ENCODE data around the gene C4orf50. TPM values are rescaled to one million over a fixed set of nuclear protein-coding genes. Genes with fewer than 3 reads are reported as not detected.

C4orf50 gene
- total RNA-seq, 4 donors from 2014 or later, result under 0.01 to 0.16 (median under 0.01) TPM

GRCh38 chr4:5867866-5868265 lies 150.4 kb downstream of the C4orf50 start:
- TF ChIP-seq CTCF (IDR thresholded peaks at IDR 0.05; ENCODE audit: low read depth), result no peak

GRCh38 chr4:5866841-5867813 lies 151.1 kb downstream of the C4orf50 start:
- no peak for TF ChIP-seq CTCF (IDR thresholded peaks at IDR 0.05; ENCODE audit: low read depth)

GRCh38 chr4:5865896-5866599 lies 152.2 kb downstream of the C4orf50 start:
- no peak for TF ChIP-seq CTCF (IDR thresholded peaks at IDR 0.05; ENCODE audit: low read depth)

- TF ChIP-seq CTCF (IDR thresholded peaks at IDR 0.05; ENCODE audit: low read depth), result no peak
Measured at GRCh38 chr4:5863461-5864113, 154.6 kb downstream of the C4orf50 start.

GRCh38 chr4:5858020-5858769 lies 160.0 kb downstream of the C4orf50 start:
- no peak for TF ChIP-seq CTCF (IDR thresholded peaks at IDR 0.05; ENCODE audit: low read depth)

- no peak for TF ChIP-seq CTCF (IDR thresholded peaks at IDR 0.05; ENCODE audit: low read depth)
Measured at GRCh38 chr4:5857199-5857598, 161.0 kb downstream of the C4orf50 start.

Measured in subcutaneous adipose tissue (tissue), 4 donors.